Neural cell (in vitro differentiated cells): ENCODE data around the gene METTL26. TPM values are rescaled to one million over a fixed set of nuclear protein-coding genes. Genes with fewer than 3 reads are reported as not detected.

ENCODE experiments used
- H2AFZ ChIP-seq: fragments of 200-600, 300-800 bp; sonication (generic), shearing (Covaris generic); 2 replicates; pipeline ENCODE4 v1.6.0; 2014; ENCODE audit warnings: low read depth, mild to moderate bottlenecking, antibody characterized with exemption, low read length, moderate library complexity
- H3F3A ChIP-seq: fragments of 200-600 bp; shearing (Covaris generic); 2 replicates; pipeline ENCODE4 v1.6.1; 2016; ENCODE audit warnings: mild to moderate bottlenecking, moderate library complexity, mixed read lengths, antibody characterized with exemption, low read length; ENCODE audit not compliant: insufficient read depth, poor library complexity, severe bottlenecking
- H3K27ac ChIP-seq: fragments of 200-600, 300-800 bp; sonication (generic), shearing (Covaris generic); 2 replicates; pipeline ENCODE4 v1.5.1; 2014; ENCODE audit warnings: mild to moderate bottlenecking, low read length, moderate library complexity
- H3K27me3 ChIP-seq: fragments of 300-800, 200-600 bp; sonication (generic), shearing (Covaris generic); 2 replicates; pipeline ENCODE4 v1.6.0; 2014; ENCODE audit warnings: mild to moderate bottlenecking, low read depth, low read length, moderate library complexity; ENCODE audit not compliant: insufficient read depth
- H3K36me3 ChIP-seq: fragments of 300-800, 200-600 bp; sonication (generic), shearing (Covaris generic); 2 replicates; pipeline ENCODE4 v1.5.1; 2014; ENCODE audit warnings: mild to moderate bottlenecking, antibody characterized with exemption, low read length, moderate library complexity; ENCODE audit not compliant: insufficient read depth
- H3K4me2 ChIP-seq: fragments of 300-800, 200-600 bp; sonication (generic), shearing (Covaris generic); 2 replicates; pipeline ENCODE4 v1.6.0; 2014; ENCODE audit warnings: mild to moderate bottlenecking, low read length
- H3K4me3 ChIP-seq: fragments of 300-800, 200-600 bp; sonication (generic), shearing (Covaris generic); 2 replicates; pipeline ENCODE4 v1.5.1; 2014; ENCODE audit warnings: mild to moderate bottlenecking, low read length, moderate library complexity
- H3K79me2 ChIP-seq: fragments of 200-600 bp; shearing (Covaris generic); replicated peaks from 2 replicates; pipeline ENCODE4 v1.6.0; 2014; ENCODE audit warnings: mild to moderate bottlenecking, low read length, moderate library complexity; ENCODE audit not compliant: insufficient read depth
- H3K9ac ChIP-seq: fragments of 300-800, 200-600 bp; sonication (generic), shearing (Covaris generic); 2 replicates; pipeline ENCODE4 v1.6.1; 2016; ENCODE audit warnings: mild to moderate bottlenecking, low read length, mixed read lengths
- H3K9me2 ChIP-seq: fragments of 200-600 bp; shearing (Covaris generic); 2 replicates; pipeline ENCODE4 v1.6.1; 2016; ENCODE audit warnings: mild to moderate bottlenecking, low read length, mixed read lengths; ENCODE audit not compliant: insufficient read depth
- H3K9me3 ChIP-seq: fragments of 200-600, 300-800 bp; sonication (generic), shearing (Covaris generic); 2 replicates; pipeline ENCODE4 v1.6.1; 2016; ENCODE audit warnings: mild to moderate bottlenecking, mixed run types, low read length, moderate library complexity, mixed read lengths
- H4K20me1 ChIP-seq: fragments of 200-600 bp; shearing (Covaris generic); 2 replicates; pipeline ENCODE4 v1.6.1; 2016; ENCODE audit warnings: mild to moderate bottlenecking, mixed run types; ENCODE audit not compliant: insufficient read depth
- EP300 ChIP-seq: fragments of 450-650 bp; conservative IDR thresholded peaks from 2 replicates; pipeline ENCODE4 v1.6.1; 2014; ENCODE audit warnings: antibody characterized with exemption, mild to moderate bottlenecking, moderate library complexity; ENCODE audit not compliant: poor library complexity, severe bottlenecking
- EZH2 ChIP-seq: fragments of 200-600, 300-800 bp; shearing (Covaris generic), sonication (generic); IDR thresholded peaks from 2 replicates; pipeline ENCODE4 v1.6.1; 2014; ENCODE audit warnings: antibody characterized with exemption, low read length, borderline replicate concordance, mild to moderate bottlenecking; ENCODE audit not compliant: insufficient read depth, poor library complexity, severe bottlenecking
- MXI1 ChIP-seq: fragments of 450-650 bp; conservative IDR thresholded peaks from 2 replicates; pipeline ENCODE4 v1.6.1; 2014; ENCODE audit warnings: antibody characterized with exemption, mild to moderate bottlenecking; ENCODE audit not compliant: poor library complexity, severe bottlenecking
- POLR2AphosphoS5 ChIP-seq: IDR thresholded peaks from 2 replicates; pipeline ENCODE4 v1.6.1; 2012
- RAD21 ChIP-seq: fragments of 450-650 bp; conservative IDR thresholded peaks from 2 replicates; pipeline ENCODE4 v1.6.1; 2014; ENCODE audit warnings: antibody characterized with exemption, mild to moderate bottlenecking, moderate library complexity
- SMC3 ChIP-seq: fragments of 450-650 bp; conservative IDR thresholded peaks from 2 replicates; pipeline ENCODE4 v1.6.1; 2014; ENCODE audit warnings: antibody characterized with exemption, mild to moderate bottlenecking, moderate library complexity; ENCODE audit not compliant: poor library complexity
- TAF1 ChIP-seq: IDR thresholded peaks from 2 replicates; pipeline ENCODE4 v1.6.1; 2012; ENCODE audit warnings: low read depth
- polyA plus RNA-seq: library from polyadenylated mRNA; depleted of rRNA; stranded (reverse); fragments of >200 nt; gene quantifications from 2 replicates; pipeline ENCODE4 v1.2.3, GENCODE V29; 2014
- TF ChIP-seq, protein P1 (sequence below): fragments of 450-650 bp; IDR thresholded peaks from 2 replicates; pipeline ENCODE4 v1.5.1; 2014; ENCODE audit warnings: antibody characterized with exemption, mild to moderate bottlenecking, moderate library complexity; ENCODE audit not compliant: poor library complexity, severe bottlenecking
- TF ChIP-seq, protein P2 (sequence below): IDR thresholded peaks from 2 replicates; pipeline ENCODE4 v1.6.1; 2012; ENCODE audit warnings: borderline replicate concordance

Gene METTL26
- polyA plus RNA-seq, 1 donor from 2014 or later, result 127 TPM

DNA sequence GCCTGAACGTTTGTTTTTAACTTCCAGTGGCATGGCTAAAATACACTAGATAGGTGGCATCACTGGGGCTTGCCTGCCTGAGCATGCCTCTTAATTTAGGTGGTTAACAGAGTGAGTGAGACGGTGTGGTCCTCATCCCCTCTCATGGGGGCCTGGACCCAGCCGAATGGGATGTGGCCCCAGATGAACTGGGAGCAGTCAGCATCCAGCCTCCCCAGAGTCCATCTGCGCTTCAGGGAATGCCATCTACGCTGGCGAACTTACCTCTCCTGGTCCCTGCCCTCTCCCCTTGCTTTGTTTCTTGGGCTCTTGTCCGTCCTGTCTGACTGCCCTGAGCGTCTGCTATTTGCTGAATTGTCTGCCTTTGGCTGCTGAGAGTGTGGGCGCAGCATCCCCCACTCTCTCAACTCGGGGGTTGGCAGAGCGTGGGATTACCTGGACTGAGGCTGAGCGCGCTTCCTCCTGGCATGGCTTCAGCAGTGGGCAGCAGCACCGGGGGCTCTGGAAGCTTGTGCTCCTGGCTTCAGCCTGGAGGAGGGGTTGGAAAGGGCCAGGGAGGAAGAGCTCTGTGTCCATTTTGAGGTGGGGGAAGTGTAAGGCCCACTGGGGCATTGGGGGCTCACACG is 44.1 kb downstream of the METTL26 start:
- Histone ChIP-seq H2AFZ (no peak overlapping the region), H3F3A (no peaks in the 10 kb centered on the region), H3K36me3 (no peaks in the 10 kb centered on the region), H3K4me3 (peak overlapping the region; percentile 25), H4K20me1 (peaks cover 4% of the 10 kb centered on the region), H3K27ac (no peak overlapping the region), H3K79me2 (peaks cover 29% of the 10 kb centered on the region), H3K4me2 (no peak overlapping the region), H3K9me2 (no peaks in the 10 kb centered on the region), H3K9me3 (no peaks in the 10 kb centered on the region), H3K27me3 (no peaks in the 10 kb centered on the region), H3K9ac (no peak overlapping the region)
- no peak for TF ChIP-seq SMC3
- TF ChIP-seq POLR2AphosphoS5, result no peak
- TF ChIP-seq, protein P1, sequence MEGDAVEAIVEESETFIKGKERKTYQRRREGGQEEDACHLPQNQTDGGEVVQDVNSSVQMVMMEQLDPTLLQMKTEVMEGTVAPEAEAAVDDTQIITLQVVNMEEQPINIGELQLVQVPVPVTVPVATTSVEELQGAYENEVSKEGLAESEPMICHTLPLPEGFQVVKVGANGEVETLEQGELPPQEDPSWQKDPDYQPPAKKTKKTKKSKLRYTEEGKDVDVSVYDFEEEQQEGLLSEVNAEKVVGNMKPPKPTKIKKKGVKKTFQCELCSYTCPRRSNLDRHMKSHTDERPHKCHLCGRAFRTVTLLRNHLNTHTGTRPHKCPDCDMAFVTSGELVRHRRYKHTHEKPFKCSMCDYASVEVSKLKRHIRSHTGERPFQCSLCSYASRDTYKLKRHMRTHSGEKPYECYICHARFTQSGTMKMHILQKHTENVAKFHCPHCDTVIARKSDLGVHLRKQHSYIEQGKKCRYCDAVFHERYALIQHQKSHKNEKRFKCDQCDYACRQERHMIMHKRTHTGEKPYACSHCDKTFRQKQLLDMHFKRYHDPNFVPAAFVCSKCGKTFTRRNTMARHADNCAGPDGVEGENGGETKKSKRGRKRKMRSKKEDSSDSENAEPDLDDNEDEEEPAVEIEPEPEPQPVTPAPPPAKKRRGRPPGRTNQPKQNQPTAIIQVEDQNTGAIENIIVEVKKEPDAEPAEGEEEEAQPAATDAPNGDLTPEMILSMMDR, result no peak
- TF ChIP-seq RAD21, result no peak
- no peak for TF ChIP-seq TAF1
- no peak for TF ChIP-seq EZH2
- TF ChIP-seq MXI1, result no peak
- TF ChIP-seq, protein P2, sequence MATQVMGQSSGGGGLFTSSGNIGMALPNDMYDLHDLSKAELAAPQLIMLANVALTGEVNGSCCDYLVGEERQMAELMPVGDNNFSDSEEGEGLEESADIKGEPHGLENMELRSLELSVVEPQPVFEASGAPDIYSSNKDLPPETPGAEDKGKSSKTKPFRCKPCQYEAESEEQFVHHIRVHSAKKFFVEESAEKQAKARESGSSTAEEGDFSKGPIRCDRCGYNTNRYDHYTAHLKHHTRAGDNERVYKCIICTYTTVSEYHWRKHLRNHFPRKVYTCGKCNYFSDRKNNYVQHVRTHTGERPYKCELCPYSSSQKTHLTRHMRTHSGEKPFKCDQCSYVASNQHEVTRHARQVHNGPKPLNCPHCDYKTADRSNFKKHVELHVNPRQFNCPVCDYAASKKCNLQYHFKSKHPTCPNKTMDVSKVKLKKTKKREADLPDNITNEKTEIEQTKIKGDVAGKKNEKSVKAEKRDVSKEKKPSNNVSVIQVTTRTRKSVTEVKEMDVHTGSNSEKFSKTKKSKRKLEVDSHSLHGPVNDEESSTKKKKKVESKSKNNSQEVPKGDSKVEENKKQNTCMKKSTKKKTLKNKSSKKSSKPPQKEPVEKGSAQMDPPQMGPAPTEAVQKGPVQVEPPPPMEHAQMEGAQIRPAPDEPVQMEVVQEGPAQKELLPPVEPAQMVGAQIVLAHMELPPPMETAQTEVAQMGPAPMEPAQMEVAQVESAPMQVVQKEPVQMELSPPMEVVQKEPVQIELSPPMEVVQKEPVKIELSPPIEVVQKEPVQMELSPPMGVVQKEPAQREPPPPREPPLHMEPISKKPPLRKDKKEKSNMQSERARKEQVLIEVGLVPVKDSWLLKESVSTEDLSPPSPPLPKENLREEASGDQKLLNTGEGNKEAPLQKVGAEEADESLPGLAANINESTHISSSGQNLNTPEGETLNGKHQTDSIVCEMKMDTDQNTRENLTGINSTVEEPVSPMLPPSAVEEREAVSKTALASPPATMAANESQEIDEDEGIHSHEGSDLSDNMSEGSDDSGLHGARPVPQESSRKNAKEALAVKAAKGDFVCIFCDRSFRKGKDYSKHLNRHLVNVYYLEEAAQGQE, result no peak
- no peak for TF ChIP-seq EP300

DNA sequence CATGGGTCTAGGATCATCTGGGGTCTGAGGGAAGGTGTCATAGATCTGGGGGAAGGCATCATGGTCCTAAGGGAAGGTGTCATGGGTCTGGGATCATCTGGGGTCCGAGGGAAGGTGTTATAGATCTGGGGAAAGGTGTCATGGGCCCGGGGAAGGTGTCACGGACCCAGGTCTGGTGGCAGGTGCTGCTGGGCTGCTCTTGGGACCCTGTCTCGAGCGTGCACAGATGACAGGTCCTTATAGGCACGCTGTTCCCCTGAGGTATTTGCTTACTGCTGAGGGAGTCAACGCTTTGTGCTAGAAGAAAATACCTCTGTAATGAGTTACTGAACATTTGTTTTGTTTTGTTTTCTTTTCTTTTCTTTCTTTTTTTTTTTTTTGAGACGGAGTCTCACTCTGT is 44.9 kb downstream of the METTL26 start:
- Histone ChIP-seq H3K36me3 (no peaks in the 10 kb centered on the region), H3K27ac (no peak overlapping the region), H3K79me2 (peaks cover 29% of the 10 kb centered on the region), H3K27me3 (no peaks in the 10 kb centered on the region), H2AFZ (no peak overlapping the region), H3F3A (no peaks in the 10 kb centered on the region), H3K4me2 (peak overlapping the region; percentile 91), H3K9ac (peak overlapping the region; percentile 74), H3K9me2 (no peaks in the 10 kb centered on the region), H3K4me3 (peak overlapping the region; percentile 91), H3K9me3 (no peaks in the 10 kb centered on the region), H4K20me1 (peaks cover 4% of the 10 kb centered on the region)
- no peak for TF ChIP-seq TAF1
